ENCODE data around the gene GIMAP7.
"Not testable (repeated sequence)": the region's sequence is repeated elsewhere in the genome, so short reads cannot be mapped to it uniquely, and the experiment has no call there.

Gene GIMAP7

DNA sequence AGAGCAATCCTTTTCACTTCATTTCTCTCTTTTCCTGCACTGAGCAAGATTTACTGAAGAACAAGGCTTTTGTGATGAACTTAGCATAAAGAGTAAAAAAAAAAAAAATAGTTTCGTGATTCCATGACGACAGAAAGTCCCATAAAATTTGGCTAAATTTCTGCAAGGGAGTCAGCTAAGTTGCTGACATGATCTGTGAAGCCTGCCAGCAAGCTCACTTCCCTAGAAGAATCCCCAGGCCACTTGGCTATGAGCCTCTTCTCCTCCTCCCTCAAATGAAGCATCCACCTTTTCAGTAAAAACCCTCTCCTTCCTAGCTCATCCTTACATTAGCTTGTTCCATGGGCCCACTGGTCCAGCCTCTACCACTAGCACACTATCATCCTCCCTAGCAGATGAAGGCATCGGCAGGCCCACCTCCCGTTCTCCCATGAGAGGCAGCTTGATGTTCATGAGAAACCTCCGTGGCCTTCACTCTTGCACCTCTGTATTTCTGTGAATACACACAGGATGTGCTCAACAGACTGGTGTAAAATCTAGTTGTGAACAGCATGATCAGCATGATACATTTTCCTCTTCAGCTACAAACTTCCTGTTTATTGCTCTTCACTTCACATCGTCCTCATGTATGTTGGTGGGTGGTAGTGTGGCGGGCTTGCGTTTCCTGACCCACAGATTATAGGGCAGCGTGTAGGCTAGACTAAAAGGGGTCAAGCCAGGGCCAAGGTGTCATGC lies 33.3 kb upstream of the GIMAP7 start:
- Histone ChIP-seq H3K4me1 (ENCODE audit: control insufficient read depth, insufficient read depth, low read length) (no peaks in the 10 kb centered on the region), H3K27ac (ENCODE audit: low read depth, low read length) (no peak overlapping the region), H3K4me3 (ENCODE audit: low read depth, low read length) (no peak overlapping the region), H3K36me3 (ENCODE audit: control insufficient read depth, insufficient read depth, low read length) (no peaks in the 10 kb centered on the region), H3K27me3 (ENCODE audit: control insufficient read depth, insufficient read depth, low read length) (no peaks in the 10 kb centered on the region), H3K9ac (ENCODE audit: low read depth, low read length) (no peak overlapping the region), H3K9me3 (ENCODE audit: control insufficient read depth, insufficient read depth, low read length) (no peaks in the 10 kb centered on the region)

- Histone ChIP-seq H3K36me3 (ENCODE audit: control insufficient read depth, insufficient read depth, low read length) (no peaks in the 10 kb centered on the region), H3K9ac (ENCODE audit: low read depth, low read length) (no peak overlapping the region), H3K27me3 (ENCODE audit: control insufficient read depth, insufficient read depth, low read length) (no peaks in the 10 kb centered on the region), H3K4me3 (ENCODE audit: low read depth, low read length) (no peak overlapping the region), H3K9me3 (ENCODE audit: control insufficient read depth, insufficient read depth, low read length) (no peaks in the 10 kb centered on the region), H3K27ac (ENCODE audit: low read depth, low read length) (no peak overlapping the region), H3K4me1 (ENCODE audit: control insufficient read depth, insufficient read depth, low read length) (no peaks in the 10 kb centered on the region)
Measured at GRCh38 chr7:150481922-150482321, 32.8 kb upstream of the GIMAP7 start.

DNA sequence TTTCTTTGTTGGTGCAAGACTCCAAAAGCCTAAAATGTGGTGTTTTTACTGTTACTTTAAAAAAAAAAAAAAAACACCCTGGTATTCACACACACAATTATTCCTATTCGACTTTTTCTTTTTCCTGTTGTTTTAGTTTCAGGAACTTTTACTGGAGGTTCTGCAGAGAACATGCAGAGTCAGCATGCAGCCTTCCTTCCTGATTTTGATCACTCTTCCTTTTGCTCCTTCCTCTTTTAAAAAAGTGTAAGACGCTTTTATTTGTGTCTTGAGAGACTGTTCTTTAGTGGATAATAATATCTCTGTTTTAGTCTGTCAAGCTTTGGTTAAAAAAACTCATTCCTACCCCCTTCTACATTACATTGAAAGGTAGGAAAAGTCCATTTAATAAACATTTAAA lies 31.2 kb upstream of the GIMAP7 start:
- not testable (repeated sequence) for H3K36me3 ChIP-seq (ENCODE audit: control insufficient read depth, insufficient read depth, low read length); H3K4me3 ChIP-seq (ENCODE audit: low read depth, low read length); H3K9ac ChIP-seq (ENCODE audit: low read depth, low read length); H3K27me3 ChIP-seq (ENCODE audit: control insufficient read depth, insufficient read depth, low read length); H3K27ac ChIP-seq (ENCODE audit: low read depth, low read length); H3K4me1 ChIP-seq (ENCODE audit: control insufficient read depth, insufficient read depth, low read length); H3K9me3 ChIP-seq (ENCODE audit: control insufficient read depth, insufficient read depth, low read length)

DNA sequence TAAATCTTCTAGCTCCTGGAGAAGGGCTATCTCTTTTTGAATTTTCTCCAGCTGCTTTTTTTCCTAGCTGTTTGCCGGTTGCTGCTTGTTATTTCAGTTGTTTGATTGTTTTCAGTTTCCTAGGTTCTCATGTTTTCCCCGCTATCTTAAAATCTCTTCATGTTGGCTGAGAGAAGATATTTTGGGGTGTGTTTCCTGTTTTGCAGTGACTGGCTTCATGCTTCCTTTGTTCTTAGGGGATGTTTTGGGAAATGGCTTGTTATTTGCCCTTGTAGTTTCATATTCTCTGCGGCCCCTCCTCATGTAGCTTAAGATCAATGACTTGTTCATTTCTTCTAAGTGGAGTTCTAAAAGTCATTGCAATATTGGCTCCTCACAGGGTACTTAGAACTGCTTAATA lies 30.6 kb upstream of the GIMAP7 start:
- not testable (repeated sequence) for H3K27me3 ChIP-seq (ENCODE audit: control insufficient read depth, insufficient read depth, low read length); H3K4me3 ChIP-seq (ENCODE audit: low read depth, low read length); H3K4me1 ChIP-seq (ENCODE audit: control insufficient read depth, insufficient read depth, low read length); H3K9me3 ChIP-seq (ENCODE audit: control insufficient read depth, insufficient read depth, low read length); H3K36me3 ChIP-seq (ENCODE audit: control insufficient read depth, insufficient read depth, low read length); H3K9ac ChIP-seq (ENCODE audit: low read depth, low read length); H3K27ac ChIP-seq (ENCODE audit: low read depth, low read length)

DNA sequence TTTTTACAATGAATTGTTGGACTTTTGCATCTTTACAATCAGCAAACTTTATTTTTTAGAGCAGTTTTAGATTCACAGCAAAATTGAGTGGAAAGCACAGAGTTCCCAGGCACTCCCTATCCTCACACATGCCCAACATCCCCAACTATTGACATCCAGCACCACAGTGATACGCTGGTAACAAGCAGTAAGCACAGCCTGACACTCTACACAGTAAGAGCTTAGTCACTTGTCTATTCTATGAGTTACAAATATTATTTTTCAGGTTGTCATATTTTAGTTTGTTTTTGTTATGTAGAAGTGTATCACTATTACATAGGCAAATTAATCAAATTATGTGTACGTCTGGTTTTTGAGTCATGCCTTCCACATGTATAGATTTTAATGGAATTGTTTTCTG lies 27.0 kb upstream of the GIMAP7 start:
- H3K9ac ChIP-seq (ENCODE audit: low read depth, low read length), result no peak overlapping the region
- no peaks in the 10 kb centered on the region for H3K9me3 ChIP-seq (ENCODE audit: control insufficient read depth, insufficient read depth, low read length)
- no peaks in the 10 kb centered on the region for H3K4me1 ChIP-seq (ENCODE audit: control insufficient read depth, insufficient read depth, low read length)
- H3K4me3 ChIP-seq (ENCODE audit: low read depth, low read length), result no peak overlapping the region
- H3K36me3 ChIP-seq (ENCODE audit: control insufficient read depth, insufficient read depth, low read length), result no peaks in the 10 kb centered on the region
- no peak overlapping the region for H3K27ac ChIP-seq (ENCODE audit: low read depth, low read length)
- H3K27me3 ChIP-seq (ENCODE audit: control insufficient read depth, insufficient read depth, low read length), result no peaks in the 10 kb centered on the region

DNA sequence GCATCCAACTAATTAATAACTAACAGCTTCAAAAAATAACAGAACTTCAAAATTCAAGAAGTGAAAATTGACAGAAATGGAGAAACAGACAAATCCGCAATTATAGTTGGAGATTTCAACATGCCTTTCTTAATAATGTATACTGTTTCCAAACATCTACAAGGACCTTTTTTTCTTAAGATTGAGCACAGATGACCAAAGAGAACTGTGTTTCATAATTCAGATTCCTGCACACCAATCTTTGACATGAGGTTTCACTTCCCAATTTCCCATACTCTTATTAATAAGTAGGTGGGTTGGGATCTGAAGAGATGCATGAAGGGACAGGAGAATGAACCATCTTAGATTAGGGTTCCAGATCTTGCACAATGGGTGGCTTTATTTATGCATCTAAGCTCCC lies 24.9 kb upstream of the GIMAP7 start:
- Histone ChIP-seq H3K36me3 (ENCODE audit: control insufficient read depth, insufficient read depth, low read length) (no peaks in the 10 kb centered on the region), H3K9ac (ENCODE audit: low read depth, low read length) (no peak overlapping the region), H3K9me3 (ENCODE audit: control insufficient read depth, insufficient read depth, low read length) (no peaks in the 10 kb centered on the region), H3K27ac (ENCODE audit: low read depth, low read length) (no peak overlapping the region), H3K4me1 (ENCODE audit: control insufficient read depth, insufficient read depth, low read length) (no peaks in the 10 kb centered on the region), H3K4me3 (ENCODE audit: low read depth, low read length) (no peak overlapping the region), H3K27me3 (ENCODE audit: control insufficient read depth, insufficient read depth, low read length) (no peaks in the 10 kb centered on the region)

GRCh38 chr7:150493442-150493841 lies 21.2 kb upstream of the GIMAP7 start:
- not testable (repeated sequence) for H3K27me3 ChIP-seq (ENCODE audit: control insufficient read depth, insufficient read depth, low read length); H3K9me3 ChIP-seq (ENCODE audit: control insufficient read depth, insufficient read depth, low read length); H3K27ac ChIP-seq (ENCODE audit: low read depth, low read length); H3K36me3 ChIP-seq (ENCODE audit: control insufficient read depth, insufficient read depth, low read length); H3K9ac ChIP-seq (ENCODE audit: low read depth, low read length); H3K4me3 ChIP-seq (ENCODE audit: low read depth, low read length); H3K4me1 ChIP-seq (ENCODE audit: control insufficient read depth, insufficient read depth, low read length)

DNA sequence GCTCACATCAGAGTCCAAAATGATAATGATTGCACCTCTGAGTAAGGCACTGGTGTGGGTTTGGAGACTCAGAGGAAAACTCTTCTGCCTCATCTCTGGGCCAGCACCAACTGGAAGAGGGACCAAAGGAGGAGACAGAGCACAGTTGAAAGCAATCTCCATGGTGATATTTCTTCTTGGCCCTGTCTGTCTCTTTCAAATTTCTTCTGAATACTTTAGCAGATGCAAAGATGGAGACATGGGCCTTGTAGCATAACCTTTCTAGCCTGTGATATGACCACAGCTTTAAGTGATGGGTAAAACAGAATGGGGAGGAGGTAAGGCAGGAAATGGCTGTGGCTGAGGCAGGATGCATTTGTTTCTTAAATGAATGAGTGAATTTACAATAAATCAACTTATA lies 12.2 kb upstream of the GIMAP7 start:
- no peak overlapping the region for H3K27ac ChIP-seq (ENCODE audit: low read depth, low read length)
- no peaks in the 10 kb centered on the region for H3K36me3 ChIP-seq (ENCODE audit: control insufficient read depth, insufficient read depth, low read length)
- no peaks in the 10 kb centered on the region for H3K4me1 ChIP-seq (ENCODE audit: control insufficient read depth, insufficient read depth, low read length)
- H3K4me3 ChIP-seq (ENCODE audit: low read depth, low read length), result no peak overlapping the region
- no peaks in the 10 kb centered on the region for H3K27me3 ChIP-seq (ENCODE audit: control insufficient read depth, insufficient read depth, low read length)
- no peaks in the 10 kb centered on the region for H3K9me3 ChIP-seq (ENCODE audit: control insufficient read depth, insufficient read depth, low read length)
- H3K9ac ChIP-seq (ENCODE audit: low read depth, low read length), result no peak overlapping the region

GRCh38 chr7:150503155-150503554 lies 11.5 kb upstream of the GIMAP7 start:
- Histone ChIP-seq H3K27ac (ENCODE audit: low read depth, low read length) (no peak overlapping the region), H3K9me3 (ENCODE audit: control insufficient read depth, insufficient read depth, low read length) (no peaks in the 10 kb centered on the region), H3K27me3 (ENCODE audit: control insufficient read depth, insufficient read depth, low read length) (no peaks in the 10 kb centered on the region), H3K9ac (ENCODE audit: low read depth, low read length) (no peak overlapping the region), H3K4me3 (ENCODE audit: low read depth, low read length) (no peak overlapping the region), H3K4me1 (ENCODE audit: control insufficient read depth, insufficient read depth, low read length) (no peaks in the 10 kb centered on the region), H3K36me3 (ENCODE audit: control insufficient read depth, insufficient read depth, low read length) (no peaks in the 10 kb centered on the region)

DNA sequence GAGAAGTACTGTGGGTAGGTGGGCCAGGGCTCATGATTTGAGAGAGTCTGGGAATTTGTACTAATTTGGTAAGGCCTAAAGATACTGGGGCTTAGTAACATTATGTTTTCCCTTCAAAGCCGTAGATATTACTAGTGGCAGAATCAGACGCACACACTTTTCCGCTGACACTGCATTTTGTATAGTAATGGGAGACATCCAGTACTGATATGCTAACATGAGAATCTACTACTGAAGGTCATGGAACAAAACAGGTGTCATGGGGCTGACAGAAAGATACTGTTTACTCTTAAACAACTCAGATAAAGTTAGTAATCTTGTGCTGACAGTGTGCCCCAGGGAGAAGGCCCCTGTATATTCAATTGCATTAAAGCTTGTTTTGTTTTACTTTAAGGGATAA lies 11.1 kb upstream of the GIMAP7 start:
- Histone ChIP-seq H3K9ac (ENCODE audit: low read depth, low read length) (no peak overlapping the region), H3K4me3 (ENCODE audit: low read depth, low read length) (no peak overlapping the region), H3K27me3 (ENCODE audit: control insufficient read depth, insufficient read depth, low read length) (no peaks in the 10 kb centered on the region), H3K4me1 (ENCODE audit: control insufficient read depth, insufficient read depth, low read length) (no peaks in the 10 kb centered on the region), H3K36me3 (ENCODE audit: control insufficient read depth, insufficient read depth, low read length) (no peaks in the 10 kb centered on the region), H3K27ac (ENCODE audit: low read depth, low read length) (no peak overlapping the region), H3K9me3 (ENCODE audit: control insufficient read depth, insufficient read depth, low read length) (no peaks in the 10 kb centered on the region)

- Histone ChIP-seq H3K27ac (ENCODE audit: low read depth, low read length) (no peak overlapping the region), H3K4me1 (ENCODE audit: control insufficient read depth, insufficient read depth, low read length) (no peaks in the 10 kb centered on the region), H3K9ac (ENCODE audit: low read depth, low read length) (no peak overlapping the region), H3K9me3 (ENCODE audit: control insufficient read depth, insufficient read depth, low read length) (no peaks in the 10 kb centered on the region), H3K4me3 (ENCODE audit: low read depth, low read length) (no peak overlapping the region), H3K27me3 (ENCODE audit: control insufficient read depth, insufficient read depth, low read length) (no peaks in the 10 kb centered on the region), H3K36me3 (ENCODE audit: control insufficient read depth, insufficient read depth, low read length) (no peaks in the 10 kb centered on the region)
Measured at GRCh38 chr7:150507947-150508602, 6.6 kb upstream of the GIMAP7 start.

All from HUES48 (cell line).